CD4-positive, alpha-beta T cell treated with Interferon gamma for 1 hour (primary cell): ENCODE data around the gene BSPRY.
"Not testable (repeated sequence)": the region's sequence is repeated elsewhere in the genome, so short reads cannot be mapped to it uniquely, and the experiment has no call there.

Experiments
- DNase-seq: peaks from one replicate; pipeline ENCODE4 v3.0.0-alpha.2; 2020

Gene BSPRY

GRCh38 chr9:113341712-113342410 lies 7.5 kb upstream of the BSPRY start:
- DNase-seq = no peak

- DNase-seq = no peak
These were observed 5.6 kb upstream of the BSPRY start for GRCh38 chr9:113343732-113344231.

DNA sequence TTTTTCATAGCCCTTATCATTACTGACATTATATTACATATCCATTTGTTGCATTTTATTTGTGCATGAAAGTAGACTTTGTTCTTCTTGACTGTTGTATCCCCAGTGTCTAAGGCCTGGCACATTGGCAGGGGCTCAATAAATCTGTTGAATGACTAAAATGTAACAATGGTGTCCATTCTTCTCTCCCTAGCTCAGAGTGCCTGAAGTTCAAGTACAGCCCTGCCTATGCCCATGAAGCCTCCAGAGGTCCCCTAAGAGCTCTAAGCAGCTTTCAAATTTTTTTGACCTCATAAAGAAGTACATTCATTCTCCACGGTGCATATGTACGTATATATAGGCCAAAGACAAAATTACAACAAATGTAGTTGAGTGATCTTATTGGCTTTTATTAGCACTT lies 4.2 kb upstream of the BSPRY start:
- DNase-seq = no peak

- no peak for DNase-seq
These were observed 3.7 kb upstream of the BSPRY start for GRCh38 chr9:113345671-113346070.

DNA sequence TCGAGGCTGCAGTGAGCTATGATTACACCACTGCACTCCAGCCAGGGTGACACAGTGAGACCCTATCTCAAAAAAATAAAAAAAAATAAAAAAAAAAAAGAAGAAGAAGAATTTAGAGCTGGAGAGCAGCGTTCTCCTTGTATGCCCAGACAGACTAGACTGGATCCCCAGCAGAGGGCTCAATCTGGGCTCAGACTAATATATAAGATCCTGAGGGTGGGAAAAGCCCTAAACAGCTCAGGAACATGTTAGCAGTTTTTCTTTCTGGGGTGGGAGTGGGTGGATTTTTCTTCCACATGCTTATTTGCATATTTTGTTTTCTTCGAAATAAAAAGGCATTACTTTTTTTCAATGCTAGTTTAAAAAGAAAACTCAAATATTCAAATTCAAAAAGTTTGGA lies 904 bp upstream of the BSPRY start:
- no peak for DNase-seq

DNA sequence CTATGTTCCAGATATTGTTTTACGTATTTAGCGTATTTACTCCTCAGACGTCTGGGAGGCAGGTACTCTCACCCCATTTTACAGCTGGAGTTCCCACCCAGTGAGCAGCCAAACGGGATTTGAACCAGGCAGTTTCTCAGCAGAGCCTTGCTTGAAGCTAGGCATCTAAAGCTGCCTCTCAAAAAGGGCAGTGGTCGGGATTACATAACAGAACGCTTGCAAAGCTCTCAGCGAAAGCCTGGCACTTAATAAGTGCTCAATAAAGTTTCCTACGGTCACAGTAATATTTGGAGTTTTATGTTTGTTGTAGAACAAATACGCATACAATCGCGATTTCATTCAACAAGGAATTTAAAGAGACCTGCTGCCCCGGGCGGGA lies 286 bp upstream of the BSPRY start:
- DNase-seq = no peak

DNA sequence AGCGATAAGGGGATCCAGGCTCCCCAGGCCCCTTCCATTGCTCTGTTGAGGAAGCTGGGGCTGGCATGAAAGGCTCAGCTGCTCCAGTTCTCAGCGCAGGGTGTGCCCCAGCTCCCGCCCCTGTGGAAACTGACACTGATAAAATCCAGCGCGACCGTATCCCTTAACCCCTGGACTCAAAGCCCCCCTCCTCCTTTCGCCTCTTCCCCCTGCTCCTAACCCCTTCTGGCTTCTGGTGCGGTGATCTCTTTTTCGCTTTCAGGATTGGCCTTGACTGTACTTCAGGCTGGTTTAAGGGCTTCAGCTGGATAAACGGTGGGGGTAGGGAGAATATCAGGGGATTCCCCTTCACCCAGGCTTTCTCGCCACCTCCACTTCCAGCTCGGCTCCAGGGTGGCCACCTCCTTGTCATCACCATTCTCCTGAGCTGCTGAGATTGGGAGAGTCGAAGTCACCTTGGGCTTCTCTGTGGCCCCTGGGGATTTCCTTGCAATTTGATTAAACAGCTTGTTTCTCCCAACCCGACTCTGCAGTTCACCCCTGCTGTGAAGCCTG lies 843 bp downstream of the BSPRY start:
- DNase-seq = no peak

DNA sequence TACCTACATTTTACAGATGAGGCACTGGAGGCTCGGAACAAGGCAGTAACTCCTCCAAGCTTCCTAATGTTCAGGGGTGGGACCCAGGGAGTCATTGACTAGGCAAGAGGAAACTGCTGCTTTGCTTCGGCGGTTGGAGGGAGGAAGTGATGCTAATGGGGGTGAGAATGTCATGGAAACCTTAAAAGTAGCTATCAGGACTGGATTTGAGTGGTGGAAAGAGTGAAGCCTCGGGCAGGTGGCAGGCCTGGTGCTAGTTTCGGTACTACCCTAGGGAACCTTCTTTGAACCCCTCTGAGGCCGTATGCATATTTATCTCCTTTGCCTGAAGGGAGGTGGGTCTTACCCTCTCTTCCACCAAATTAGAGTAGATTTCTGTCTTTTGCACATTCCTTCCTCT lies 1.6 kb downstream of the BSPRY start:
- DNase-seq = peak; percentile 25

DNA sequence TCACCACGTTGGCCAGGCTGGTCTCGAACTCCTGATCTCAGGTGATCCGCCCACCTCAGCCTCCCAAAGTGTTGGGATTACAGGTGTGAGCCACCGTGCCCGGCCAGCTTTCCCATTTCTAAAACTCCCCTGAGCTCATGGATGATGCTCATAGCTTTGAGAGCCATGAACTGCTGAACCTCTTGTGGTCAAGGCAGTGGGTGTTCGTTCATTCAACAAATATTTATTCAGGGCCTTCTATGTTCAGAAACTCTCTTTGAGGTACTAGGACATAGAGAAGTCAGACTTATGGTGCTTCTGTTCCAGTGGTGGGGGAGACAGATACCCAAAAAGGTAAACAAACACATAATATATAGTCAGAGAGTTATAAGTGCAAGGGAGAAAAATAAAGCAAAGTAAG lies 2.7 kb downstream of the BSPRY start:
- DNase-seq = no peak

GRCh38 chr9:113352411-113352810 lies 3.1 kb downstream of the BSPRY start:
- no peak for DNase-seq

DNA sequence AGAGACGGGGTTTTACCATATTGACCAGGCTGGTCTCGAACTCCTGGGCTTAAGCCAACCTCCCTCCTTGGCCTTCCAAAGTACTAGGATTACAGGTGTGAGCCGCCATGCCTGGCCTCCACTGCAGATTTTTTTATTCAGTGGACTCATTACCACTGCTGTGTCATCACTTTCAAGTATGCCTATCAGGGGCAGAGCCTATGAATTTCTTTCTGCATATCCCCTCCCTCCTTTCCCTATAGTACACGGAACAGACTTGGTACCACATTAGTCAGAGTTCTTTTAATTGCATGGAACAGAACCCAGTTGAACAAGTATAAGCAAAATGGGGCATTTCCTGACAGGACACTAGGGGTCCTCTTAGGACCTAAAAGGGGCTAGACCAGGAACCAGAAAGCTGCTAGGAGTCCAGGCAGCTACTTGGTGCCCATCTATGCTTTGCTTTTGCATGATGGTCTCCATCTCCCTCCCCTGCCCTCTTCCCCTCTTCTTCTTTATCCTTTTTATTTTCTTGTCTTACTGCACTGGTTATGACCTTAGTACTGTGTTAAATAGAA lies 5.8 kb downstream of the BSPRY start:
- no peak for DNase-seq

GRCh38 chr9:113356686-113357292 lies 7.4 kb downstream of the BSPRY start:
- DNase-seq = no peak

DNA sequence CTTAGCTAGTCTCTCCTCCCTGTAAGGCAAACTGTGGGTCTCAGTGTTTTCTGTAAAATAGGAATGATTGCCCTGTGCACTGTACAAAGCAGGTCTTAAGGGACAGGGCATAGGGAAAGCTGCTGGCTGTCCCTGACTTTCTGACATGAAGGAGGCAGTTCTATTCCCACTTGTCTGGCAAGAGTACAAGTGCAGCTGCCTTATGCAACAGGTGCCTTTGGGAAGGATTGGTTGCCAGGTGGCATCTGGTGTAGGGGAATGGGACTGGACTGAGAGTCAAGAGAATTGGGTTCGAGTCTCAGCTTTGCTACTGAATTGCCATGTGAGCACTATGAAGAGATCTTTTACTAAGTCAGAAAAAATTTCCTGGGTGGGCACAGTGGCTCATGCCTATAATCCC lies 10.0 kb downstream of the BSPRY start:
- DNase-seq = no peak

GRCh38 chr9:113360242-113360842 lies 11.0 kb downstream of the BSPRY start:
- no peak for DNase-seq

DNA sequence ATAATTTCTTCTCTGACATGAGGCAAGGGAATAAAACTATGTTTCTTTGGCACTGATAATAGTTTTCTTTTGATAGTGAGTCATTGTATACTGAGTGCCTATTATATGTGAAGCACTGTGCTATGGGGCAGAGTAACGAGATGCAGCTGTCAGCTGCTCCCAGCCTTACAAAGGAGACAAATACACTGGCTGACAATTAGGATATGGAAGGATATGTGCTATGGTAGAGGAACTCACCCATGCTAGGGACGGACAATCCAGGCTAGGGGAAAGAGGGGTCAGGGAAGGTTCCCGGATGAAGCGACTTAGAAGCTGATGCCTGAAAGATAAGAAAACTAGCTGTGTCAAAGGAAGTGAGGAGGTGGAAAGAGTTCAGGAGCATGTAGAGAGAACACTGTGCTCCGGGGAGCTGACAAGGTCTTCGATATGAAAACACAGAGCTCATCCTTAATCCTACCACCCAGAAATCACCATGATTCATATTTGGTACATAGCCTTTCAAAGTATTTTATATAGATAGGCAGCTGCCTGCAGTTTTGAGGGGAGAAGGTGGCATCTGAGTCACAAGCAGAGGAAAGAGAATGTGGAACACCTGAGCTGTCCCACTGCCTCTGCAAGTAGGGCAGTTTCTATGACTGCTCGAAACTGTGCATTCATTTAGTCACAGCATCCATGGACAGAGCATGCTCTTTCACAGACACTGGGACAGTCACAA lies 12.1 kb downstream of the BSPRY start:
- DNase-seq = no peak

DNA sequence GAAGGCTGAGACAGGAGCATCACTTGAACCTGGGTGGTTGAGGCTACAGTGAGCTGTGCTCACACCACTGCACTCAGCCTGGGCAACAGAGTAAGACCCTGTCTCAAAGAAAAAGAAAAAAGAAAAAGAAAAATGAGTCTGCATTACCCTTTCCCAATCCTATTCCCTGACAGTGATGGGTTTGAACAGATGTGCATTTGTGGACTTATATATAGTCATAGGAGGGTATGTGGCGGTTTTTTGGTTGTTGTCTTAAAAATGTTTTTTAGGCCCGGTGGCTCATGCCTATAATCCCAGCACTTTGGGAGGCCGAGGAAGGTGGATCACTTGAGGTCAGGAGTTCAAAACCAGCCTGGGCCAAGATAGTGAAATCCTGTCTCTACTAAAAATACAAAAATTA lies 14.0 kb downstream of the BSPRY start:
- DNase-seq = no peak

- DNase-seq = no peak
These were observed 15.6 kb downstream of the BSPRY start for GRCh38 chr9:113364951-113365350.

DNA sequence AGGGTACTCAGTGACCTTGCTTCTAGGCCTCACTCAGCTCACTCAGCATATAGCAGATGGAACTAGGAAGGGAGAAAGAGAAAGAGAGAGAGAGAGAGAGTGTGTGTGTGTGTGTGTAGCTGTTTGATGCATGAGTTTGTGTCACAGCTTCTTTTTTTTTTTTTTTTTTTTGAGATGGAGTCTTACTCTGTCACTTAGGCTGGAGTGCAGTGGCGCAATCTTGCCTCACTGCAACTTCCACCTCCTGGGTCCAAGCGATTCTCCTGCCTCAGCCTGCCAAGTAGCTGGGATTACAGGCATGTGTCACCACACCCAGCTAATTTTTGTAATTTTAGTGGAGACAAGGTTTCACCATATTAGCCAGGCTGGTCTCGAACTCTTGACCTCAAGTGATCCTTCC lies 16.3 kb downstream of the BSPRY start:
- DNase-seq = not testable (repeated sequence)

DNA sequence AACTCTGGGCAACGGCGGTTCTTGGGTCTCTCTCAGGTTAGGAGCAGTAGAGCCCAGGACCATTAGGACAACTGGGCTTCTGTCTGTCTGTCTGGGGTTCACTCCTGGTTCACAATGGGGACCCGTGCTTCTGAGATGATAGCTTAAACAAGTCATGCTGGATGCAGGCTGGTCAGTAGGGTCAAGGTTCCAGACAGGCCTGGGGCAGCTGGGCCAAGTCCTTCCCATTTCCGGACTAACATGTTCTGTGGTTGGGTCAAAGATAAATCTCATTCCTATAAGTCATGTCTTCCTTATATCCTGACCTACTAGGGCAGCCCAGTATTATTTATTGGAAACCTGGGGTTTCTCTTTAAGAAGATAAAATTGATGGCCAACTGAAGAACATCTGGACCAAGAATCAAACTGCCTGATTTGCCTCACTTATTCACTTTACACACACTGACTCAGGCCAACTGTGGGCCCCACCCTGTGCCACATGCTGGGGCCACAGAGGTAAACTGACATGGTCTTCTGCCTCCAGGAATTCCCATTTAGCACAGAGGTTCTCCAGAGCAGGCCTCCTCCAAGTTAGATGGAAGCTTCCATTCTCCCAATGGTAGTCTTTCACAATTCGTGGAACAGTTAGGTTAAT lies 19.1 kb downstream of the BSPRY start:
- no peak for DNase-seq

GRCh38 chr9:113368982-113369854 lies 19.9 kb downstream of the BSPRY start:
- no peak for DNase-seq

GRCh38 chr9:113369855-113370140 lies 20.5 kb downstream of the BSPRY start:
- no peak for DNase-seq

DNA sequence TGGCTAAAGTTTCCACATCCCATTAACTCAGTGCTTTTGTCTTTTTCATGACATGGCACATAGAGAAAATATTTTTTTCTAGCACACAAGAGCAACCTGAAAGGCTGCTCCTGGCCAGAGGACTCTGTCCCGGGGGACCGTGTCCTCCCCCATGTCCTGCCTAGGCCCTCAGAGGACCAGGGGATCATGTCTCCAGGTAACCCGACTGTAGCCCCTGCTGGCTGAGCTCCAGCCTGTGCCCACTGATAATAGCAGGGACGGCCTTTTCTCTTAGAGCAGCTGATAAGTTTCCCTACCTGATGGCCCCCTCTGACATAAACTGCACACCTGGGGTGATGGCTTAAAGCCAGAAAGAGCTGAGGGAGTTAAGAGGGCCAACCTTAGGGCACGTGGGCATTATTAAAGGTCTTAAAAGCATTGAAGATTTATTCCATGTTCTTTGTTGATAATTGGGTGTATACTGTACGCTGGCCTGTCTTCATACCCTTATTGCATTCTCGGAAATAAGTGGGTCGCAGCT lies 21.5 kb downstream of the BSPRY start:
- no peak for DNase-seq
